Peyer's patch (tissue), 4 donors: ENCODE measurements around the gene KCNC1. TPM values are rescaled to one million over a fixed set of nuclear protein-coding genes. Genes with fewer than 3 reads are reported as not detected.

ENCODE experiments used
- DNase-seq, 3 donors: peaks; one replicate each; pipeline ENCODE4 v3.0.0-alpha.2; 2017 to 2019
- H3K27ac ChIP-seq, 4 donors: fragments of 200-600 bp; sonication (generic); one replicate each; pipeline ENCODE4 v1.5.1; 2016 to 2019
- H3K27me3 ChIP-seq, 2 donors: fragments of 200-600 bp; sonication (generic); one replicate each; pipeline ENCODE4 v1.5.1; 2019
- H3K36me3 ChIP-seq, 3 donors: fragments of 200-600 bp; sonication (generic); one replicate each; pipeline ENCODE4 v1.5.1; 2016 to 2019
- H3K4me1 ChIP-seq, 4 donors: fragments of 200-600 bp; sonication (generic); one replicate each; pipeline ENCODE4 v1.5.1; 2016 to 2019
- H3K4me3 ChIP-seq, 4 donors: fragments of 200-600 bp; sonication (generic); 1 replicate in 3 of 4; 2 replicates in 1 of 4; pipeline ENCODE4 v1.5.1; 2016 to 2019; ENCODE audit warnings: mild to moderate bottlenecking in 1 of 4
- H3K9me3 ChIP-seq, 4 donors: fragments of 200-600 bp; sonication (generic); one replicate each; pipeline ENCODE4 v1.5.1; 2016 to 2019; ENCODE audit warnings: mild to moderate bottlenecking in 1 of 4
- CTCF ChIP-seq, 6 experiments: fragments of 450-650 bp in 4 of 6; fragments of 200-600 bp in 2 of 6; sonication (generic) in 1 of 6; IDR thresholded peaks; one replicate each; pipeline ENCODE4 v1.5.1; 2017 to 2019; ENCODE audit warnings: antibody characterized with exemption in 6 of 6, mild to moderate bottlenecking in 3 of 6, moderate library complexity in 1 of 6
- POLR2A ChIP-seq, 2 donors: fragments of 450-650 bp; IDR thresholded peaks; one replicate each; pipeline ENCODE4 v1.5.1; 2017; ENCODE audit warnings: antibody characterized with exemption in 2 of 2, mild to moderate bottlenecking in 2 of 2, moderate library complexity in 2 of 2
- total RNA-seq, 4 donors: library from RNA; depleted of rRNA; stranded (reverse); fragments of >200 nt; gene quantifications; one replicate each; pipeline ENCODE4 v1.1.0, GENCODE V29; 2016

Gene KCNC1
- total RNA-seq, 4 donors from 2014 or later, result 0.13 to 9.9 TPM; not detected in 2

DNA sequence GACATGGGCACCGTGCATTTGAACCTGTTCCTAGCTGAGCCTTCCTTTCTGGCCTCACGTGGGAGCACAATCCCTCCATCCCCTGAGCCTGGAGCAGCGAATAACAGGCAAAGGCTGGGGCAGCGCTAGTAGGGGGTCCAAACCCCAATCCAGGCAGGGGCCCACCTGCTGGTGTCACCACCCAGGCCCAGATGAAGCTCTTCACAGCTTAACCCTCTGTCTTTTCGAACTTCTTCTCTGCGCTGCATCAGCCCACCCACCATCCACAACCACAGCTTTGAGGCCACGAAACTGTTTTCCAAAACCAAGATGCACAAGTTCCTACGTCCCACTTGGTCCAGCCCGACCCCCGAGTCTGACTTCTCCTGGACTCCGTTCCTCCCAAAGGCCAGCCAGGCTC lies 11.5 kb downstream of the KCNC1 start:
- no peak for TF ChIP-seq POLR2A (IDR thresholded peaks at IDR 0.05)
- TF ChIP-seq CTCF (IDR thresholded peaks at IDR 0.05), result no peak
- Histone ChIP-seq H3K27me3 (no peaks in the 10 kb centered on the region), H3K4me1 (no peaks in the 10 kb centered on the region), H3K27ac (no peak overlapping the region), H3K9me3 (no peaks in the 10 kb centered on the region), H3K36me3 (no peaks in the 10 kb centered on the region), H3K4me3 (no peak overlapping the region)
- peak in 1 of 3 donors; percentile 11 for DNase-seq

DNA sequence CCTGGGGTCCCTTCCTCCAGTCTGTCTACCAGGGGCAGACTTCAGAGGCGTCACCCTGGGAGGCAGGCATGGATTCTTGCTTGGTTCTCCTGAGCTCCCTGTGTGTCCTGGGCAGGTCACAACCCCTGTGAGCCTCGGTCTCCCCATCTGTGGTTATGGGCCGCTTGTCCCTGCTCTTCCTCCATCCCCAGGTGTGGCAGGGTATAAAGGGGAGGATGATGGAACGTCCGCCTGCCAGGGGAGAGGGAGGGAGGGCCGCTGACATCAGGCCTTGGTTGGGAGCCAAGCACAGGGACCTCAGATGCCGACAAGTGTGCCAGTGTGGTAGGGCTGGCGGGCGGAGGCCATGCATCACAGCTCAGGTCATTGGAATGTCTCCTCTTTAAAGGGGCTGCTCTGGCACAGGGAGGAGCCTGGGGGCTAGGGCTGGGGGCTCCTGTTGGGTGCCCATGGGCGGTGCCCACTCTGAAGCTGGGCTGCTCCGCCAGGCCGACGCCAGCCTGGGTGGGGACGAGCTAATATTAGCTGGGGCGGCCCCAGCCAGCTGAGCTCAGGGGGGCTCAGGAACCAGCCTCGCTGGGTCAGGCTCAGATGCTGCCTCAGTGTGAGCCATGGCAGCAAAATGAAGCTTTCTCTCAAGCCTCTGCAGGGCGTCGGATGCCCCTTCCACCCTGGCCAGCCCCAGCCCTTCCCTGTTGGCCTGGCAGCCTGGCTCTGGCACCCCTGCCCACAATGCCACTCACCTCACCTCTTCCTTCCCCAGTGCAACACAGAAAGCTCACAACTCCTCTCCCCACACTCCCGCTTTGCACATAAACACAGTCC lies 12.8 kb downstream of the KCNC1 start:
- H3K36me3 ChIP-seq, result no peaks in the 10 kb centered on the region
- DNase-seq, result peak in 1 of 3 donors; percentile 21
- H3K9me3 ChIP-seq, result no peaks in the 10 kb centered on the region
- H3K4me3 ChIP-seq, result no peak overlapping the region
- TF ChIP-seq POLR2A (IDR thresholded peaks at IDR 0.05) (no peak), CTCF (IDR thresholded peaks at IDR 0.05) (no peak)
- no peak overlapping the region for H3K27ac ChIP-seq
- H3K27me3 ChIP-seq, result no peaks in the 10 kb centered on the region
- no peaks in the 10 kb centered on the region for H3K4me1 ChIP-seq

GRCh38 chr11:17748044-17748443 lies 13.5 kb downstream of the KCNC1 start:
- Histone ChIP-seq H3K4me1 (no peaks in the 10 kb centered on the region), H3K9me3 (no peaks in the 10 kb centered on the region), H3K27ac (no peak overlapping the region), H3K36me3 (no peaks in the 10 kb centered on the region), H3K27me3 (no peaks in the 10 kb centered on the region), H3K4me3 (no peak overlapping the region)
- peak in 1 of 3 donors; percentile 22 for DNase-seq
- no peak for TF ChIP-seq POLR2A (IDR thresholded peaks at IDR 0.05)
- no peak for TF ChIP-seq CTCF (IDR thresholded peaks at IDR 0.05)

- H3K4me3 ChIP-seq, result no peak overlapping the region
- H3K9me3 ChIP-seq, result no peaks in the 10 kb centered on the region
- no peak overlapping the region for H3K27ac ChIP-seq
- no peak for TF ChIP-seq POLR2A (IDR thresholded peaks at IDR 0.05)
- TF ChIP-seq CTCF (IDR thresholded peaks at IDR 0.05), result no peak
- no peaks in the 10 kb centered on the region for H3K27me3 ChIP-seq
- H3K4me1 ChIP-seq, result no peaks in the 10 kb centered on the region
- no peaks in the 10 kb centered on the region for H3K36me3 ChIP-seq
- peak in 1 of 3 donors; percentile 35 for DNase-seq
These were observed 14.5 kb downstream of the KCNC1 start for GRCh38 chr11:17748761-17749721.

GRCh38 chr11:17750013-17750800 lies 15.6 kb downstream of the KCNC1 start:
- no peak overlapping the region for H3K4me3 ChIP-seq
- no peaks in the 10 kb centered on the region for H3K27me3 ChIP-seq
- DNase-seq, result peak in 1 of 3 donors; percentile 29
- H3K9me3 ChIP-seq, result no peaks in the 10 kb centered on the region
- H3K27ac ChIP-seq, result no peak overlapping the region
- no peaks in the 10 kb centered on the region for H3K4me1 ChIP-seq
- H3K36me3 ChIP-seq, result no peaks in the 10 kb centered on the region
- no peak for TF ChIP-seq POLR2A (IDR thresholded peaks at IDR 0.05)
- TF ChIP-seq CTCF (IDR thresholded peaks at IDR 0.05), result no peak
